MM.1S (cell line): ENCODE measurements around the gene TAS1R2.

ENCODE experiments used
- CTCF ChIP-seq: fragments of 300-600 bp; sonication (generic); IDR thresholded peaks from 2 replicates; pipeline ENCODE4 v1.5.1; 2016; ENCODE audit warnings: antibody characterized with exemption, low read length, mixed read lengths
- EZH2 ChIP-seq: fragments of 300-600 bp; sonication (generic); optimal IDR thresholded peaks from 2 replicates; pipeline ENCODE3; 2017; ENCODE audit warnings: low read depth, mild to moderate bottlenecking, antibody characterized with exemption, low read length, mixed read lengths

- no peak for TF ChIP-seq EZH2
- no peak for TF ChIP-seq CTCF
Measured at GRCh38 chr1:18802231-18802630, 57.2 kb downstream of the TAS1R2 start.
